ENCODE measurements around the gene TTC23. TPM values are rescaled to one million over a fixed set of nuclear protein-coding genes. Genes with fewer than 3 reads are reported as not detected.

Gene TTC23
- total RNA-seq, 4 donors from 2014 or later = 14.7 to 25.3 (median 19.3) TPM

- Histone ChIP-seq H3K4me1 (peaks cover 0 to 66% (median 60%) of the 10 kb centered on the region in 4 donors), H3K36me3 (peaks cover 0 to 4% (median 0%) of the 10 kb centered on the region in 4 donors), H3K27ac (replicated peaks in 1 of 4) (peak overlapping the region; percentile 90 to 96 (median 94)), H3K9me3 (no peaks in the 10 kb centered on the region), H3K4me3 (peak overlapping the region; percentile 56 to 61 (median 58)), H3K27me3 (peaks cover 0 to 9% (median 0%) of the 10 kb centered on the region in 4 donors)
- TF ChIP-seq POLR2A (IDR thresholded peaks at IDR 0.05; ENCODE audit: low read depth) (no peak), EP300 (IDR thresholded peaks at IDR 0.05) (no peak), CTCF (IDR thresholded peaks at IDR 0.05) (no peak), POLR2AphosphoS5 (IDR thresholded peaks at IDR 0.05) (no peak)
- no peak for DNase-seq (ENCODE audit: extremely low spot score)
- WGBS = 89% methylated on average over 6 of the region's 6 CpGs
- intact Hi-C loops (cut with DNase I) = no loop called here
Observed at GRCh38 chr15:99098991-99099390, 150.4 kb downstream of the TTC23 start.

- H3K27ac ChIP-seq (replicated peaks in 1 of 4) = peak overlapping the region; percentile 90 to 96 (median 94)
- peaks cover 0 to 4% (median 0%) of the 10 kb centered on the region in 4 donors for H3K36me3 ChIP-seq
- TF ChIP-seq EP300 (IDR thresholded peaks at IDR 0.05) = no peak
- TF ChIP-seq POLR2A (IDR thresholded peaks at IDR 0.05; ENCODE audit: low read depth) = no peak
- TF ChIP-seq POLR2AphosphoS5 (IDR thresholded peaks at IDR 0.05) = no peak
- TF ChIP-seq CTCF (IDR thresholded peaks at IDR 0.05) = no peak
- H3K4me1 ChIP-seq = peaks cover 0 to 66% (median 60%) of the 10 kb centered on the region in 4 donors
- 84% methylated on average over 12 of the region's 12 CpGs for WGBS
- no peak for DNase-seq (ENCODE audit: extremely low spot score)
- H3K9me3 ChIP-seq = no peaks in the 10 kb centered on the region
- intact Hi-C loops (cut with DNase I) = no loop called here
- H3K27me3 ChIP-seq = peaks cover 0 to 9% (median 0%) of the 10 kb centered on the region in 4 donors
- H3K4me3 ChIP-seq = peak overlapping the region; percentile 56 to 61 (median 58)
Observed at GRCh38 chr15:99098426-99098825, 151.0 kb downstream of the TTC23 start.

GRCh38 chr15:99097441-99098410 is 151.7 kb downstream of the TTC23 start:
- Histone ChIP-seq H3K4me1 (peaks cover 0 to 64% (median 58%) of the 10 kb centered on the region in 4 donors), H3K27me3 (peaks cover 0 to 9% (median 0%) of the 10 kb centered on the region in 4 donors), H3K27ac (replicated peaks in 1 of 4) (peak overlapping the region; percentile 90 to 96 (median 94)), H3K9me3 (no peaks in the 10 kb centered on the region), H3K4me3 (peak overlapping the region; percentile 56 to 61 (median 58)), H3K36me3 (peaks cover 0 to 4% (median 0%) of the 10 kb centered on the region in 4 donors)
- intact Hi-C loops (cut with DNase I) = no loop called here
- DNase-seq (ENCODE audit: extremely low spot score) = no peak
- TF ChIP-seq POLR2AphosphoS5 (IDR thresholded peaks at IDR 0.05) (peak; percentile 59 to 62), CTCF (IDR thresholded peaks at IDR 0.05) (no peak), EP300 (IDR thresholded peaks at IDR 0.05) (peak; percentile 74), POLR2A (IDR thresholded peaks at IDR 0.05; ENCODE audit: low read depth) (no peak)
- WGBS = 69% methylated on average over 14 of the region's 14 CpGs

- H3K27me3 ChIP-seq = peaks cover 0 to 9% (median 0%) of the 10 kb centered on the region in 4 donors
- no peaks in the 10 kb centered on the region for H3K9me3 ChIP-seq
- H3K4me3 ChIP-seq = peak overlapping the region; percentile 24 to 61 (median 58)
- DNase-seq (ENCODE audit: extremely low spot score) = no peak
- H3K27ac ChIP-seq (replicated peaks in 1 of 4) = peak overlapping the region; percentile 90 to 96 (median 94)
- peaks cover 0 to 4% (median 0%) of the 10 kb centered on the region in 4 donors for H3K36me3 ChIP-seq
- WGBS = 55% methylated on average over 9 of the region's 11 CpGs
- TF ChIP-seq EP300 (IDR thresholded peaks at IDR 0.05) = peak; percentile 91
- TF ChIP-seq POLR2A (IDR thresholded peaks at IDR 0.05; ENCODE audit: low read depth) = no peak
- TF ChIP-seq CTCF (IDR thresholded peaks at IDR 0.05) = no peak
- peak; percentile 88 to 93 for TF ChIP-seq POLR2AphosphoS5 (IDR thresholded peaks at IDR 0.05)
- intact Hi-C loops (cut with DNase I) = no loop called here
- H3K4me1 ChIP-seq = peaks cover 0 to 56% (median 54%) of the 10 kb centered on the region in 4 donors
Observed at GRCh38 chr15:99096894-99097426, 152.4 kb downstream of the TTC23 start.
